WI38 (cell line): Measurements from ENCODE around the gene SS18L1.

Experiments used
- H3K4me3 ChIP-seq: 2 replicates; pipeline ENCODE4 v1.5.1; 2011; ENCODE audit warnings: low read depth, mild to moderate bottlenecking, control low read depth, low read length
- TF ChIP-seq, protein P1 (sequence below): IDR thresholded peaks from 2 replicates; pipeline ENCODE4 v1.5.1; 2012; ENCODE audit warnings: low read depth, mild to moderate bottlenecking, control low read depth, low read length

SS18L1 gene

DNA sequence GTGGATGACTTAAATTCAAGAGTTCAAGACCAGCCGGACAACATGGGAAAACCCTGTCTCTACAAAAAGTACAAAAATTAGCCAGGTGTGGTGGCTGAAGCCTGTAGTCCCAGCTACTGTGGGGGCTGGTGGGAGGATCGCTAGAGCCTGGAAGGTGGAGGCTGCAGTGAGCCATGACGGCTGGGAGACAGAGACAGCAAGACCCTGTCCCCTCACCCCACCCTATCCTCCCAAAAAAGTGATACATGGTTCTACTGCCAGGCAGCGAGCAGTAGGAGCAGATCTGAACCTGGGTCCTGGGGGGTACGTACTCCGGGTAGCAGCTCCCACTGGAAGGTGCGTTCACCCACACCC is 2.5 kb upstream of the SS18L1 start:
- TF ChIP-seq, protein P1, sequence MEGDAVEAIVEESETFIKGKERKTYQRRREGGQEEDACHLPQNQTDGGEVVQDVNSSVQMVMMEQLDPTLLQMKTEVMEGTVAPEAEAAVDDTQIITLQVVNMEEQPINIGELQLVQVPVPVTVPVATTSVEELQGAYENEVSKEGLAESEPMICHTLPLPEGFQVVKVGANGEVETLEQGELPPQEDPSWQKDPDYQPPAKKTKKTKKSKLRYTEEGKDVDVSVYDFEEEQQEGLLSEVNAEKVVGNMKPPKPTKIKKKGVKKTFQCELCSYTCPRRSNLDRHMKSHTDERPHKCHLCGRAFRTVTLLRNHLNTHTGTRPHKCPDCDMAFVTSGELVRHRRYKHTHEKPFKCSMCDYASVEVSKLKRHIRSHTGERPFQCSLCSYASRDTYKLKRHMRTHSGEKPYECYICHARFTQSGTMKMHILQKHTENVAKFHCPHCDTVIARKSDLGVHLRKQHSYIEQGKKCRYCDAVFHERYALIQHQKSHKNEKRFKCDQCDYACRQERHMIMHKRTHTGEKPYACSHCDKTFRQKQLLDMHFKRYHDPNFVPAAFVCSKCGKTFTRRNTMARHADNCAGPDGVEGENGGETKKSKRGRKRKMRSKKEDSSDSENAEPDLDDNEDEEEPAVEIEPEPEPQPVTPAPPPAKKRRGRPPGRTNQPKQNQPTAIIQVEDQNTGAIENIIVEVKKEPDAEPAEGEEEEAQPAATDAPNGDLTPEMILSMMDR: no peak
- peak overlapping the region; percentile 80; the same call in 1 of the 2 replicates for H3K4me3 ChIP-seq

DNA sequence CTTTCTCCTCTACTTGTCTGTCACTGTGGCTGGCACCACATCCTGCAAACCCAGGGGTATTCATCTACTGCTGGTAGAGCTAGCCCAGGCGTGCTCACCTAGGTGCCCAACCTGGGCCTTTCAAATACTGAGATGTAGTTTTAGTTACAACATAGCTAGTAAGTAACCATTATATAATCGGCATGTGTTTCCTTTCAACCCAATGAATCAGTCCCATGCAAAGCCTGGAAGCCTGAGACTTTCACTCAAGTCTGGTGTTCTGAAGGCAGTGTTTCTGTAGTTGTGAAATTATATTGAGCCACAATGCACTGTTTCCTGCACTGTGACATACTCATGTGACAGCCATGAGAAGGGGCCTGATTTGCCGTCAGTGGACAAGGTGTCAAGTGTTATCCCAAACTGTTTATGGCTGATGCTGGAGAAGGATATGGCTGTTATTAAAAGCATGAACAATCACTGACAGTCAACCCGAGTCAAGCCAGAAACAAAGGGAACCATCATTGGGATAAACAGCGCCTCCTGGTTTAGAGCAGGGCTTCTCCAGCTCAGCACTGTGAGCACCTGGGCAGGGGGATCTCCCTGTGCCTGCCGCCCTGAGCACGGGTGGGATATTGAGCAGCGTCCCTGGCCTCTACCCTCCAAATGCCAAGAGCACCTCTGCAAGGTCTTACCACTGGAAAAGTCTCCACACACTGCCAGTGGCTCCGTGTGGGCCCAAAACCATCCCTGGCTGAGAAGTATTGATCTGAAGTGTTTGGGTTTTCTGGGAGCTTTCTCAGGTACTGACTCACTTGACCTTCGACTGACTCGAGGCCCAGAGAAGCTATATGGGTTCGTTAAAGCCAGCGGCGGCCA is 1.9 kb upstream of the SS18L1 start:
- peak overlapping the region; percentile 80 for H3K4me3 ChIP-seq
- TF ChIP-seq, protein P1: peak; percentile 39

DNA sequence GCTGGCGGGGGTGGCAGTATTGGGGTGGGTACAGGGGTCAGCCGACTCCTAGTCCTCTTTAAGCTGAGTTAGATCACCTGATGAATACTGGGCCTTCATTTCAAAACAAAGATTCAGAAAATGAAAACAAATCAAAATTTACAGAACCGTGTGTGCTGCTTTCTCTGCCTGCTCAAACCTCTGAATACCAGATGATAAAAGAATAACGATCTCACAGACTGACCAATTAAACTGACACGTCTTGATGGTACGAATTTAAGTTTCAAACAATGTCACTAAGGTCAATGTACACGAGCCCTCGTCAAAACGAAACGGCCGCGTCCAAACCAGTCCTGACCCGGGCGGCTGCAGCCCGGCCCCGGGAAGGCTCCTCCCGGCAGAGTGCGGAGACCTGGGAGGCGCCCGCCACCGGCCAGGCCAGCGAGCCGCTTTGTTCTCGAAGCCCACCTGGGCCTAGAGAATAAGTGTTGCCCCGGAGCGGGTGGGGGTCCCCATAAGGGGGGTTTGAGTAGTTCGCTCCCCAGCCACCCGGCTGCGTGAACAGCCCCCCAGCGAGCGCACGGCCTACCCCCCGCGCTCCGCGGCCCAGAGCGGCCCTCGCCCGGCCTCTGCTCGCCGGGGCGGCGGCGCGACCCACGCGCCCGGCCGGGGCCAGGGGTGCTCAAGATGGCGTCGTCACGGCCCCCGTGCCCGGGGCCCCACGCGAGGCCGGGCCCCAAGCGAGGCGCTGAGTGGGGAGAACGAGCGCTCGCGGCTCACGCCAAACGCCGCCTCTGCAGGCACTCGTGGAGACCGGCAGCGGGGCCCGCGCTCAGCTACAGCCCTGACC is 1.1 kb upstream of the SS18L1 start:
- TF ChIP-seq, protein P1: no peak

DNA sequence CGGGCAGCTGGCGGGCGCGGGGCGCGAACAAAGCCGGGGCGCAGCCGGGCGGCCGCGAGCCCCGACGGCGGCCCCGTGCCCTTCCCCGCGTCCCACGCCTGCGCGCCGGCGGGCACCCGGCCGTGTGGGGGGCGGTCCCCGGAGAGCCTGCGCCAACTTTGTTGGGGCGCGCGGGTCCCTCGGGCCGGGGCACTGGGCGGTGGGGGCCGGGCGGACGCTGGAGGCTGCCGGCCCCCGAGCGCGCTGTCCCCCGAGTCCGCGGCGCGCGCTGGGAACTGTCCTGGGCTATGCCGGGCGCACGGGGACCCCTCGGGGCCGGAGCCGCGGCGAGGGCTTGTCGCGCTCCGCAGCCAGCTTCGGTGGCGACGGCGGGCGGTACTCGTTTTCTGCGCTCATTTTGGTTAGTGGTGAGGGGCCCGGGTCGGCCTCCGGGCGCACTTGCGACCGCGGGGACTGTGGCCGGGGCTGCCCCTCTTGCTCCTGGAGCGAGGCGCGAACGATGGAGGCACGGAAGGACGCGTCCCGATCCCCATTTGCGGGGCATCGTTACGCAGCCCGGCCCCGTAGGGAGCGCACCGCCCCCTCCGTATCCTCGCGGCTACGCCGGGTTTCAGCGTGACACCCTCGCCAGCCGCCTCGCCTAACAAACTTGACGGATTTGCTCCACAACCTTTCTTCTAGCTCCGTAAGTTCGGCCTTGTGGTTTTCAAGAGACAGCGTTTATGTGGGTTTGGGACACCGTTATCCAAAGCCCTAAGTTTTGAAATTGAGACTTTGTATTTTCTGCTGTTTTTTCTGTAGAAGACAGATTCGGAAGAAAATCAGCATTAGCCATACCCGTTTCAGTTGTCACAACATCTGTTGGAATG is 622 bp downstream of the SS18L1 start:
- TF ChIP-seq, protein P1: no peak
- H3K4me3 ChIP-seq: peak overlapping the region; percentile 80

More for the DNA sequence above, 1.1 kb upstream of the SS18L1 start:
- peak overlapping the region; percentile 80 for H3K4me3 ChIP-seq

DNA sequence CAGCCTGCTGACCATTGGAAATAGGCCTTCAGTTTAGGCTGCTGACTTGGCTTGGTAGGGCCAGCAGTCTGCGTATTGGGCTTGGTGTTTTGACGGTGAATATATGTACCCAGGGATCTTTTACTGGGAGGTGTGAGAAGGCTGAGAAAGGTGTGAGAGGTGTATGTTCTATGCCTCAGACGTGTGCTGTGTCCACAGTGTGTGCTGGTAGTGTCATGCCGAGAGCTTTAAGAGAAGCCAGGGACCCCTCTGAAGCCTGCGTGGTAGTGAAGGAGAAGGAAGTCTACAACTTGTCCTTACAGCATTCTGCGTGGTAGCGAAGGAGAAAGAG is 2.1 kb downstream of the SS18L1 start:
- TF ChIP-seq, protein P1: no peak

DNA sequence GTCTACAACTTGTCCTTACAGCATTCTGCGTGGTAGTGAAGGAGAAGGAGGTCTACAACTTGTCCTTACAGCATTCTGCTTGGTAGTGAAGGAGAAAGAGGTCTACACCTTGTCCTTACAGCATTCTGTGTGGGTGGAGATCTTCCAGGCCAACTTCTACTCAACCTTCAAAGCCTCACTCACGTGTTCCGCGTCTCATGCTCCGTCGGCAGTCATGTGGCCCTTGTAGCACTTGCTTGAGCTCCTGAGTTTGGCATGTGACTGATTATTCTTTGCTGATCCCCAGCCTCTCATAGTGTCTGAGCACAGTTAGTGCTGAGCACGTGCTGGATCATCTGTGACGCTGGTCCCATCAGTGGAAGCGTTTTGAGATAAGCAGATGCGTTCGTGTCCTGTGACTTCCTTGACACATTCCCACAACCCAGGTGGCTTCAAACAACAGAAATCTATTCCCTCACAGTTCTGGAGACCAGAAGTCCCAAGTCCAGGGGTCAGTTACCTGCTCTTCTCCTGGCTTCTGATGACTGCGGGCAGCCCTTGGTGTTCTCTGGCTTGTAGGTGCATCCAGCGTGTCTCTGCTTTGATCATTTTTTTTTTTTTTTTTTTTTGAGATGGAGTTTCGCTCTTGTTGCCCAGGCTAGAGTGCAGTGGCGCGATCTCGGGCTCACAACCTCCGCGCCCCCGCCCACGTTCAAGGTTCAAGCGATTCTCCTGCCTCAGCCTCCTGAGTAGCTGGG is 2.6 kb downstream of the SS18L1 start:
- H3K4me3 ChIP-seq: no peak overlapping the region
- TF ChIP-seq, protein P1: no peak

More for the DNA sequence above, 2.1 kb downstream of the SS18L1 start:
- no peak overlapping the region for H3K4me3 ChIP-seq
